Kasumi-1 (cell line): ENCODE measurements around the gene ADAM11.

Experiments used
- DNase-seq, 2 experiments: peaks; one replicate each; lab custom pipeline; 2025; lab: John Stamatoyannopoulos, UW

ADAM11 gene

GRCh38 chr17:44757918-44758413, 822 bp upstream of the ADAM11 start:
- DNase-seq, result no peak

GRCh38 chr17:44759086-44759915, 513 bp downstream of the ADAM11 start:
- DNase-seq, result no peak

- no peak for DNase-seq
These were observed 1.1 kb downstream of the ADAM11 start for GRCh38 chr17:44759916-44760243.

GRCh38 chr17:44760474-44761308, 1.9 kb downstream of the ADAM11 start:
- no peak for DNase-seq

- no peak for DNase-seq
These were observed 3.4 kb downstream of the ADAM11 start for GRCh38 chr17:44761932-44762810.

GRCh38 chr17:44763170-44763569, 4.4 kb downstream of the ADAM11 start:
- DNase-seq, result no peak

- DNase-seq, result no peak
These were observed 7.2 kb downstream of the ADAM11 start for GRCh38 chr17:44765965-44766364.

GRCh38 chr17:44766409-44767038, 7.7 kb downstream of the ADAM11 start:
- DNase-seq, result no peak

- no peak for DNase-seq
These were observed 8.7 kb downstream of the ADAM11 start for GRCh38 chr17:44767493-44767892.

- peak; percentile 40 to 43 for DNase-seq
These were observed 9.8 kb downstream of the ADAM11 start for GRCh38 chr17:44768505-44769142.

GRCh38 chr17:44769230-44769629, 10.4 kb downstream of the ADAM11 start:
- no peak for DNase-seq

GRCh38 chr17:44769647-44770084, 10.9 kb downstream of the ADAM11 start:
- no peak for DNase-seq

- DNase-seq, result no peak
These were observed 11.6 kb downstream of the ADAM11 start for GRCh38 chr17:44770166-44770925.

GRCh38 chr17:44772308-44773045, 13.7 kb downstream of the ADAM11 start:
- DNase-seq, result no peak

- no peak for DNase-seq
These were observed 14.4 kb downstream of the ADAM11 start for GRCh38 chr17:44773140-44773539.

- DNase-seq, result peak; percentile 75 to 81
These were observed 15.7 kb downstream of the ADAM11 start for GRCh38 chr17:44774271-44775135.

GRCh38 chr17:44775136-44775837, 16.5 kb downstream of the ADAM11 start:
- DNase-seq, result peak; percentile 97
